ENCODE measurements around the gene HSP90B1.

HSP90B1 gene

DNA sequence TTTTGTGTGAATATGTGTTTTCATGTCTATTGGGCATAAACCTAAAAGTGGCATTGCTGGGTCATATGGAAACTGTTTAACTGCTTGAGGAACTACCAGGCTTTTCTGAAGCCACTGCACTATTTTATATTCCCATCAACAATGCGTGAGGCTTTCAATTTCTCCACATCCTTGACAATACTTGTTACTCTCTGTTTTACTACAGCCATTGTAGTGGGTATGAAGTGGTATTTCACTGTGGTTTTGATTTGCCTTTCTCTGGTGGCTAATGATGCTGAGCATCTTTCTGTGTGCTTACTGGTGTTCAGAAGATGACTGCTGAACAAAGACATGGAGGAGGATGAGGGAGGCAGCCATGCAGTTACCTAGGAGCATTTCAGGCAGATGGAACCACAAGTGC is 22.3 kb downstream of the HSP90B1 start:
- Histone ChIP-seq H3K4me1 (ENCODE audit: low read depth, poor library complexity, severe bottlenecking) (peaks cover 4% of the 10 kb centered on the region), H3K9ac (no peak overlapping the region), H3K4me3 (IDR thresholded peaks at IDR 0.05; ENCODE audit: insufficient read depth, low read depth, low read length) (no peak overlapping the region), H4K20me1 (ENCODE audit: insufficient read depth) (0 out of 2 replicates have a peak, but pooled peaks cover 6% of the 10 kb centered on the region), H3K36me3 (ENCODE audit: insufficient read depth) (peaks cover 6% of the 10 kb centered on the region; the same call in 1 of the 2 replicates), H3K27ac (peak overlapping the region; percentile 5; the same call in 1 of the 2 replicates), H2AFZ (ENCODE audit: low read depth) (no peak overlapping the region), H3K4me2 (no peak overlapping the region), H3K27me3 (ENCODE audit: insufficient read depth, low read depth) (no peaks in the 10 kb centered on the region), H3K79me2 (ENCODE audit: insufficient read depth, low read depth) (peaks cover 5% of the 10 kb centered on the region; the same call in 1 of the 2 replicates)
- no peak for TF ChIP-seq CTCF (conservative IDR thresholded peaks at IDR 0.05; ENCODE audit: low read depth, low read length)

DNA sequence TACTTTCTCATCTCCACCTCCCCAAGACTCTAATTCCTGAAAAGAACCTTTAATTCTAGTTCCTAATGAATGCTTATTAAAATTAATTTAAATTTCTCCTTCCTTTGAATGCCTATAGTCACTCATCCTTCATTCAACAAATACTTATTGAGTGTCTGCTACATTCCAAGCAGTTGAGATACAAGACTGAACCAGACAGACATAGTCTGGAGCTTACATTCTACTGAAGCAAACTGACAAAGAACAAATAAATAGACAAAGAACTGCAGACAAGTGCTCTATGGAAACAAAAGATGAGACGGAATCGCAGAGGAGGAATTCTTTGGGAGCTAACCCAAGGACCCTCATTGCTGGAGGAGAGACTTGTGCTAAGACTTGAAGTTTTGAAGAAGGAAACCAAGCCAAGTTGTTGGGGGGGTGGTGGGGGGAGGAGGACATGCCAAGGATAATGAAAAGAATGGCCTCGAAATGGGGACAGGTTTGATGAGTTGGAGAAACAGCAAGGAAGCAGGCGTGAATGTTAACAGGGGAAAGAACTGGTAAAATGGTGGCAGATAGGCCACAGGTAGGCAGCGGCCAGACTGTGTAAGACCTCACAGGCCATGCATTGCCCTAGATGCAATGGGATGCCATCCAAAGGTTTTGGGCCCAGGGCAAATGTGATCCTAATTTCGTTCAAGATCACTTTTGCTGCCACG is 25.8 kb downstream of the HSP90B1 start:
- H2AFZ ChIP-seq (ENCODE audit: low read depth) = peak overlapping the region; percentile 63; the same call in 1 of the 2 replicates
- H3K4me1 ChIP-seq (ENCODE audit: low read depth, poor library complexity, severe bottlenecking) = peaks cover 6% of the 10 kb centered on the region
- H3K27ac ChIP-seq = peak overlapping the region; percentile 51
- peaks cover 5% of the 10 kb centered on the region; the same call in 1 of the 2 replicates for H3K79me2 ChIP-seq (ENCODE audit: insufficient read depth, low read depth)
- H3K4me3 ChIP-seq (IDR thresholded peaks at IDR 0.05; ENCODE audit: insufficient read depth, low read depth, low read length) = no peak overlapping the region
- no peaks in the 10 kb centered on the region for H3K27me3 ChIP-seq (ENCODE audit: insufficient read depth, low read depth)
- TF ChIP-seq CTCF (conservative IDR thresholded peaks at IDR 0.05; ENCODE audit: low read depth, low read length) = no peak
- peaks cover 1% of the 10 kb centered on the region; the same call in 1 of the 2 replicates for H3K36me3 ChIP-seq (ENCODE audit: insufficient read depth)
- 0 out of 2 replicates have a peak, but pooled peaks cover 4% of the 10 kb centered on the region for H4K20me1 ChIP-seq (ENCODE audit: insufficient read depth)
- H3K4me2 ChIP-seq = peak overlapping the region; percentile 25; the same call in 1 of the 2 replicates
- peak overlapping the region; percentile 71; the same call in 1 of the 2 replicates for H3K9ac ChIP-seq

DNA sequence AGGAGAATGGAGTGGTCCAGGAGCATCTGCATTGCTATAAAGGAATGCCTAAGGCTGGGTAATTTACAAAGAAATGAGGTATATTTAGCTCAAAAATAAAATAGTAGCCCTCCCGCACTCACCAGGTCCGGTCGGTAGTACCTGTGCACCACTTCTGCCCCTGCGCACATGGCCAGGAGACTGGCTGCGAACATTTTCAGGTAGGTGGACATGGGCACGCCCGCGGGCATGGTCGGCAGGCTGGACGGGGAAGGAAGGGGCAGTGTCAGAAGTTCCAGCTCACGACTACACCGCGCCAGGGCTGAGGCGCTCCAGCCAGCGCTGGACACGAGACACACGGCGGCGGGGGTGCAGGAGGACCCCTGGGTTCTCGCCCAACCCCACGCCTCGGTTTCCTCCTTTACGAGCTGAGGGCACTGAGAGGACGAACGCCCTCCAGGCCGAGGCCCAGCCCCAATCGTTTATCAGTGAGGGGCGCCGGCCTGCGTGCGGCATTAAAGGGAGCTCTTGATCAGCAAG is 26.4 kb downstream of the HSP90B1 start:
- H3K9ac ChIP-seq = peak overlapping the region; percentile 71
- TF ChIP-seq CTCF (conservative IDR thresholded peaks at IDR 0.05; ENCODE audit: low read depth, low read length) = no peak
- H2AFZ ChIP-seq (ENCODE audit: low read depth) = peak overlapping the region; percentile 63
- H3K4me1 ChIP-seq (ENCODE audit: low read depth, poor library complexity, severe bottlenecking) = peaks cover 6% of the 10 kb centered on the region
- H3K36me3 ChIP-seq (ENCODE audit: insufficient read depth) = no peaks in the 10 kb centered on the region
- peak overlapping the region; percentile 51 for H3K27ac ChIP-seq
- no peaks in the 10 kb centered on the region for H3K27me3 ChIP-seq (ENCODE audit: insufficient read depth, low read depth)
- H3K79me2 ChIP-seq (ENCODE audit: insufficient read depth, low read depth) = peaks cover 5% of the 10 kb centered on the region; the same call in 1 of the 2 replicates
- H3K4me3 ChIP-seq (IDR thresholded peaks at IDR 0.05; ENCODE audit: insufficient read depth, low read depth, low read length) = no peak overlapping the region
- no peaks in the 10 kb centered on the region for H4K20me1 ChIP-seq (ENCODE audit: insufficient read depth)
- H3K4me2 ChIP-seq = peak overlapping the region; percentile 25; the same call in 1 of the 2 replicates

GRCh38 chr12:103957865-103958388 is 27.7 kb downstream of the HSP90B1 start:
- no peak for TF ChIP-seq CTCF (conservative IDR thresholded peaks at IDR 0.05; ENCODE audit: low read depth, low read length)
- peaks cover 6% of the 10 kb centered on the region for H3K4me1 ChIP-seq (ENCODE audit: low read depth, poor library complexity, severe bottlenecking)
- H3K9ac ChIP-seq = no peak overlapping the region
- H3K36me3 ChIP-seq (ENCODE audit: insufficient read depth) = no peaks in the 10 kb centered on the region
- H3K4me2 ChIP-seq = peak overlapping the region; percentile 83
- H3K79me2 ChIP-seq (ENCODE audit: insufficient read depth, low read depth) = peaks cover 5% of the 10 kb centered on the region; the same call in 1 of the 2 replicates
- H3K4me3 ChIP-seq (IDR thresholded peaks at IDR 0.05; ENCODE audit: insufficient read depth, low read depth, low read length) = no peak overlapping the region
- H4K20me1 ChIP-seq (ENCODE audit: insufficient read depth) = no peaks in the 10 kb centered on the region
- no peak overlapping the region for H3K27ac ChIP-seq
- H2AFZ ChIP-seq (ENCODE audit: low read depth) = peak overlapping the region; percentile 63; the same call in 1 of the 2 replicates
- H3K27me3 ChIP-seq (ENCODE audit: insufficient read depth, low read depth) = no peaks in the 10 kb centered on the region

Data from KMS-11 (cell line).